Left forelimb (tissue), 1 donor: ENCODE results near the gene PRDM4.

Experiments used
- DNase-seq: peaks from one replicate; pipeline ENCODE4 v3.0.0-alpha.2; 2018; ENCODE audit warnings: low spot score

Gene PRDM4

DNA sequence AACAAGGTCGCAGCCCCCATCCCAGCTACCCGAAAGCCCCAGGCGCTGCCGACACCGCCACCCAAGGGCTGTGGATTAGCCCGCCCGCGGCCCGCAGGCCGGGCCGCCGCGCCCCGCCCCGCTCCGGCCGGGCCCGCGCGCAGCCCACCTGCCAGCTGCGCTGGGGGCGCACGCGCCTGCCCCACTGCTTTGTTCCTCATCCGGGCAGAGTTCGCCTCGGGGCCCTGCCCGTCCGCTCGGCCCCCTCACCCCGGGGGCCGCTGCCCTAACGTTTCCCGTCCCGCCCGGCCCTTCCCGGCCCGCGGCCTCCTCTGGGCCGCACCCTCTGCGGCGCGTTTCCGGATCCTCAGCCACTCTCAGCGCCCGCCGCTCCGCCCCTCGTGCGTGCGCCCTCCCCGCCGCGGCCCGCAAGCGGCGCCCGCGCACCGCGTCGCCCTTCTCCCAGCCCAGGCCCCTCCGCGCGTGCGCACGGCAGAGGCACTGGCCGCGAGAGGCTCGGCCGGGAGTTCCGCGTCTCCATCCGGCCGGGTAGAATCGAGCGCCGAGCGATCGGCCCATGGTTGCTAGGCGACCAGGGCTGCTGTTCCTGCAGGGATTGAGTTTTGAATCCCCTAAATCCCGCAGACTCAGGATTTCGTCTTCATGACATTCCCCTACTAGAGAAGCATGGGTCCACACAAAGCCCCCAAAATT, at the start of gene PRDM4:
Gene PRDM4, minus strand, starts transcription at position 329 of the 693 bp plus-strand sequence. CDS start 622 bp downstream, outside the sequence.
- peak; percentile 96 for DNase-seq

DNA sequence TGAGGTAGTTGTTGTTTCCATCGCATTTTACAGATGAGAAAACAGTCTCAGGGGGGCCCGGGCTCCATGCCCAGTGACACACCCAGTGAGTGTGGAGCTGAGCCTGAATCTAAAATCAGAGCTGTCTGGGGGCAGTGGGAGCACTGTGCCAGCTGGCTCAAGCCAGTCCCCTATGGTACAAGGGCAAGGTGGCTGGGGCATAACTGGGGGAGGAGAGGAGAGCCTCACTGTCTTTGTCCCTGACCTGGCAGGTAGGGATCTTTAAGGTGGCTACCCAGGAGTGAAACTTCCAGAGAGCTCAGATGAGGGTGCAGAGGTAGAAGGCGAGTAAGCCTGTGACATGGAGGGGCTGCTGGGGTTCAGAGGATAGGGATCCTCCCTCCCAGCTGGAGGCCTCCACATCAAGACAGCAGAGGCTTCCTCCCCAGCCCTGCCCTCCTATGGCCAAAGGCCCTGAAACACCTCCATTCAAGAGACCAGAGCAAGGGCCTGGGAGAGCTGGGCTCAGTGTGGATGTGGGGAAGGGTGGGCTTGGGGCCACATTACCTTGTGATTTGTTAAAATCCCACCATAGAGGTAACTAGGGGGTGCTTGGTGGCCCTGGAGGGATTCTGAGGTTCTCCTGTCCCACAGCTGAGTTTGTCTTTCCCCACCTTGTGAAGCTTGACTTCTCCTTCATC, 46.7 kb upstream of the PRDM4 start:
- no peak for DNase-seq

GRCh38 chr12:107805488-107806180, 44.7 kb upstream of the PRDM4 start:
- no peak for DNase-seq

DNA sequence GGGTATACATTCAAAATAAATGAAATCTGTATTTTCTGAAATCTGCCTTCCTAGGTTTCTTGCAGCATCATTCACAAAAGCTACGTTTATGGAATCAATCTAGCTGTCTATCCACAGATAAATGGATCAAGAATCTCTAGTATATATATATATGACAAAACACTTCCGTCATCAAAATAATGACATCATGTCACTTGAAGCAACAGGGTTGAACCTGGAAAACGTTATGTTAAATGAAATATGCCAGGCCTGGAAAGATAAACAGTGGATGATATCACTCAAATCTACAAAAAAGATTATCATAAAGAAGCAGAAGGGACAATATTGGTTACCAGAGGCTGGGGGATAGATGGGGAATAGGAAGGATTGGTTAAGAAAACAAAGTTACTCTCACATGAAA, 42.2 kb upstream of the PRDM4 start:
- no peak for DNase-seq

GRCh38 chr12:107801150-107801549, 40.2 kb upstream of the PRDM4 start:
- no peak for DNase-seq

- no peak for DNase-seq
These were observed 37.6 kb upstream of the PRDM4 start for GRCh38 chr12:107798580-107798979.

DNA sequence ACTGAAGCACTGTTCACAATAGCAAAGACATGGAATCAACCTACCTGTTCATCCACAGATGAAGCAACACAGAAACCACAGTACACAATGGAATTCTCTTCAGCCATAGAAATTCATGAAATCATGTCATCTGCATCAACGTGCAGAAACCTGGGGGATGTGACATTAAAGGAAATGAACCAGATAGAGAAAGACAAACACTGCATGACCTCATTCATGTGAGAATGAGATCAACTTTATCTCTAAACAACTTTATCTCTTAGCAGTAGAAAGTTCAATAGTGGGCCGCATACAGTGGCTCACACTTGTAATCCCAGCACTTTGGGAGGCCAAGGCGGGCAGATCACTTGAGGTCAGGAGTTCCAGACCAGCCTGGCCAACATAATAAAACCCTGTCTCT, 33.5 kb upstream of the PRDM4 start:
- no peak for DNase-seq

DNA sequence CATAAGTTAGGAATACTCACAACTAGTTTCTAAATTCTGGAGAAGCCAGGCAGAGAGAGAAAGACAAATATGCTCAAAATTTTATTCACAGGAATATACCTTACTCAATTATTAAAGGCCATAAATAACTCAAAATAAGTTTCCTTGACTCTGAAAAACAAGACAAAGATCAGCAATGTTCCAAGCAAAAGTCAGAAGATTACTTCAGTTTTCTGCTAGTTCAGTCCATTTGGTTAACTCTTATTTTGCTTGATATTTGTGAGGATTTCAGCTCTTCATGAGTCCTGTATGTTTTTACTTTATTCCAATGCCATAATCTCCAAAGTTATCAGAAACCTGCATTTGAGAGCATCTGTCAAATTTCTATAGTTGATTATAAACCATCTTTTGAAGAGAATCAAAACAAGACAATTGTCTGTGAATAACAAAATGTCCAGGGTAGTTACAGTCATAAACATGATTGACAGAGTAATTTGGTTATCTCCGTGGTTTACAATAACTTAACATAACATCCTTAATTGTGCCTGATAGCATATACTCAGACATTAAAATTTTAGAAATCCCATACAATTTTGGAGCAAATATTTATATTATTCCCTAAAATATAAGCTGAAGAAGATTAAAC, 30.6 kb upstream of the PRDM4 start:
- no peak for DNase-seq

DNA sequence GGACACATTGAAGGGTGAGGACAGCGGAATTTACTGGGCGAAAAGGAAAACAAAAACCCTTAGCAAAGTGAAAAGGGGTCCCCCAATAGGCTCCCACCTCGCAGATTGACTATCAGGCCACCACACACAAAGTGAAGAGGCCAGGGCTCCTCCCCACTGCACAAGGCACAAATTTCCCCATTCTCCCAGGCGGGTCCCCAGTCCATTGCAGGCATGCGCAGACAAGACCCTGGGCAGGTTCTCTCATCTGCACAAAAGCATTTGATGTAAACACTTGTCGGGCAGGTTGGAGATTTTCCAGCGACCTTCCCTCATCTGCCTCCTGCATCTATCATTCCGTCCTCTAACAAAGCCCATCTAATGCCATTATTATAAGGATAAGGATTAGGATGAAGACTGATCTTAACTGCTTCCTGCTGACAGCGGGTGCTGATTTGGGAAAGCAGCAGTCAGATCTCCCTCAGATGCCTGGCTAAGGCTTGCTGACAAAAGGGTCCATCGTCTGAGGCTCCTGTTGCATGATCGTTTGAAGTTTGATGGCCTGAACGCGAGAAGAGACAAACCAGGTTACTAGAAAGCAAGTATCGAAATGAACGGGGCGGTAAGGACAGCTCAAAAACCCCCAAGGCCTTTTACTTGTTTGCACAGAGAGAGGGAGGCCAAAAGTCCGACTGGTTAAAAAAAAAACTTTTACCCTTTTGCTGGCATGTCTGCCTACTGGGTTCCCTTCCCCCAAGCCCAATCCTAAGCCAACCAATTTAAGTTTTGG, 27.9 kb upstream of the PRDM4 start:
- no peak for DNase-seq

DNA sequence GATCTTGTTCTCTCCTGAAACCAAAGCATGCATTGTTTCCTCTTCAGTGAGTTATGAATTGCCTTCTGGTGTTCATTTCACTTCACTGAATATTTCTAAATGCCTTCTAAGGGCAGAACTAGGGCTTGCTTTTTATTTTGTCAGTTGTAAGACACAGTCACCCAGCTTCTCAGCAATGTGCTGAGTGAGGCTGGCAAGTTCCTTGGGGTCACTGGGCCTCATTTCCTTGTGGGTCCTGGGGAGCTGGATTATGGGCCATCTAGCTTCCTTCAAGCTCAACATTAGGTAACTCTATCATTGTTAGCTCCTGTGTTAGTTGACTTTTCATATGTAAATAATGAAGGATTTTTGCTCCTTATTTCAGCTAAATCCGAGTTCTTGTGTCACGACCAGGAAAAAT, 27.3 kb upstream of the PRDM4 start:
- no peak for DNase-seq

DNA sequence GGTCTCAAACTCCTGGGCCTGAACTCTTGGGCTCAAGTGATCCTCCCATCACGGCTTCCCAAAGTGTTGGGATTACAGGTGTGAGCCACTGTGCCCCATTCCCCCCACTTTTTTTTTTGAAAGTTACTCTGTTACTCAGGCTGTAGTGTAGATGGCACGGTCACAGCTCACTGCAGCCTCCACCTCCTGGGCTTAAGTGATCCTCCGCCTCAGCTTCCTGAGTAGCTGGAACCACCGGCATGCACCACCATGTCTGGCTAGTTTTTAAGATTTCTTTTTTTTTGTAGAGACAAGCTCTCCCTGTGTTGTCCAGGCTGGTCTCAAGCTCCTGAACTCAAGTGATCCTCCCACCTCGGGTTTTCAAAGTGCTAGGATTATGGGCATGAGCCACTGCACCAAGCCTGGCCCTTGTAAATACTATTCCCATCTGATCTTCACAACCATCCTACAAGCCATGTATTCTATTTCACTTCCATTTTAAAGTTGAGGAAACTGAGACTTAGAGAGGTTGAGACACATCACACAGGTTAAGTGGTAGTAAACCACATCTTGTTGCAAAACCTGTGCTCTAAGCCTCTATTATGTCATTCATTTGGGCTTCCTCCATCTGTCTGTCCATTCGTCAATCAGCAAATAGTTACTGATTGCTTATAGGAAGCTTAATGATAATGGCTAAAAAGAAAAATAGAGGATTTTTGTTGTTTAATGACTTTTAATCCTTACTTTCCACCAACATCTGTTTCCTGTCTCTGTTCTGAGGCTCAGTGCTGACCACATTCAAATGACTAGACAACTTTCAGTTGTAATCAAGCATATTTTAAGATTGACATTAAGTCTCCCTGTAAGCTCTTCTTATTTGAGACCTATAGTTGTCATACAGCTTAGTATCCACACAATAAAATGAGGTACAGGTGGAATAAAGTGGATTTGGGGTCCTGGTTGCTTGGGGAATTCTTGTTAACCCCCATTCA, 22.8 kb upstream of the PRDM4 start:
- DNase-seq = no peak

DNA sequence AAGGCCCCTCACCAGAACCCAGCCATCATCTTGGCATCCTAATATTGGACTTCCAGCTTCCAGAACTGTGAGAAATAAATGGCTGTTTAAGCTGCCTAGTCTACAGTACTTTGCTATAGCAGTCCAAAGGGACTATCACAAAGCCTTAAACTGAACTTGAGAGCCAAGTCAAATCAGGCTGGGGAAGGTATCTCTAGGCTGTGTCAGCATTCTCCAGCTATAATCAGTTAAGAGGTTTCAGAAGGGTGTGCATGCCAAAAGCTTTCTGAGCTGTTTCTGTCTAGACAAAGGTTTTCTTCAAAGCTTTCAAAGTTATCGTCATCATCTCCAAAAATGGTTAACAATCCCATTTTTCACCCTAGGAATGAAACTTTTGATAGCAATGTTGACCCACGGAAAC, 21.1 kb upstream of the PRDM4 start:
- no peak for DNase-seq

DNA sequence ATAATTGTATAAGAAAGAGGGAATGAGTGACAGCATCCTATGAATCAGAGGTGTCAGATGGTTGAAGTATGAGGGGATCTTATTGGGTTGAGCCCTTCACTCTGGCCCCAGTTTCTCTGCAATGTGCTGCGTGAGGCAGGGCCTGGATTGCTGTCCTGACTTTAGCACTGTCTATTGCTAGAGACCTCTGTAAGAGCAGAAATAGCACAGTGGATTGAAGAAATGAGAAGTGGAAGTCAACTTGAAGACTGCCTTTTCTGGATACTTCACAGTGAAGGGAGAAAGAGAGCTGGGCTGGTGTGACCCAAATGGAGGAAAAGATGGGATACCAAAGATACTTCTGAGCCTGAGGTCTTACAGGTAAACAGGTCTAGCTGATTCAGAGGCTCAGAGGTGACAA, 19.4 kb upstream of the PRDM4 start:
- DNase-seq = no peak

- DNase-seq = no peak
These were observed 18.3 kb upstream of the PRDM4 start for GRCh38 chr12:107779077-107779831.

- no peak for DNase-seq
These were observed 17.6 kb upstream of the PRDM4 start for GRCh38 chr12:107778383-107779025.

GRCh38 chr12:107776171-107776570, 15.2 kb upstream of the PRDM4 start:
- DNase-seq = no peak

- no peak for DNase-seq
These were observed 14.3 kb upstream of the PRDM4 start for GRCh38 chr12:107775093-107775721.

DNA sequence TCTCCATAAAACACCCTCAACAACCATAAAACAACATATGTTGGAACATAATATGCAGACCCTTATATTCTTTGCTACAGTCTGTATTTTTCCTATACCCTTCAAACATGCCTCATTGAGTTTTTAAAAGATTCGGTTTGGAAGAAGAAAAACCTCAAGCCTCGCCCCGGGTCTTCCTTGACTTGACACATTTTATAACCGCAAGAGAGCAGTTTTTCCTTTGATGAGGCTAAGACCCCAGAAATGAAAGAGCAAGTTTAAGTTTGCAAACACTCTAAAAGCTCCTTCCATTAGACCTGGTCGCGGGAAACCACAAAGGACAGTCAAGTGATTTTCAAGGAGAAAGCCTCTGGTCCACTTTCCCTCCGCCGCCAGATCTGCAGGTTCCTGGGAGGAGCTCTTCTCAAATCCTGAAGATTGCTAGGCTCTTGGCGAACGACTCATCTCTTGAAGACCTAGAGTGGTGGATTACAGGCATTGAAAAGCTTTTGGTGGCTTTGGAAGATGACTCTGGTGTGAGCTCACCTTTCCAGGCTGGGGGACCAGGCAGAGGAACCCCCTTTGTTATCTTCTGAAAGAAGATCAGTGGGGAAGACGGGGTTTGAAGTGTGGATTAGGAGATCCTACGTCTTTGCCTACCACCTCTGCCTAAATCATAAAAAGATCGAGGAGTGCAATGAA, 13.6 kb upstream of the PRDM4 start, which contains the start of gene ASCL4:
Gene ASCL4, plus strand, starts transcription at position 356 of the 681 bp plus-strand sequence. CDS start 515 bp downstream, outside the sequence.
- no peak for DNase-seq
